Neuronal stem cell (in vitro differentiated cells): ENCODE data around the gene FOXP3.
A peak's percentile ranks its signal among the peaks of the same experiment; 100 is the strongest.

Experiments
- DNase-seq: peaks from one replicate; pipeline ENCODE4 v3.0.0-alpha.2; 2013; ENCODE audit warnings: low spot score
- H2AFZ ChIP-seq: one replicate; pipeline ENCODE4 v1.6.1; 2013; ENCODE audit warnings: mild to moderate bottlenecking, low read length, inconsistent platforms
- H2AK5ac ChIP-seq: 2 replicates; pipeline ENCODE4 v1.6.1; 2013; ENCODE audit warnings: low read depth, mild to moderate bottlenecking, inconsistent platforms, low read length, moderate library complexity, mixed read lengths
- H2BK120ac ChIP-seq: 2 replicates; pipeline ENCODE4 v1.6.1; 2013; ENCODE audit warnings: low read depth, mild to moderate bottlenecking, inconsistent platforms, low read length, moderate library complexity, mixed read lengths
- H2BK12ac ChIP-seq: one replicate; pipeline ENCODE4 v1.6.1; 2013; ENCODE audit warnings: low read length, inconsistent platforms
- H2BK15ac ChIP-seq: 2 replicates; pipeline ENCODE4 v1.6.1; 2013; ENCODE audit warnings: mild to moderate bottlenecking, low read length, inconsistent platforms, mixed read lengths
- H2BK5ac ChIP-seq: one replicate; pipeline ENCODE4 v1.6.1; 2013; ENCODE audit warnings: inconsistent platforms, mild to moderate bottlenecking, low read length, moderate library complexity
- H3K14ac ChIP-seq: one replicate; pipeline ENCODE4 v1.6.1; 2013; ENCODE audit warnings: low read length, inconsistent platforms
- H3K18ac ChIP-seq: 2 replicates; pipeline ENCODE4 v1.6.1; 2013; ENCODE audit warnings: low read length, inconsistent platforms
- H3K23ac ChIP-seq: 2 replicates; pipeline ENCODE4 v1.6.1; 2013; ENCODE audit warnings: low read depth, mild to moderate bottlenecking, mixed read lengths, low read length, inconsistent platforms; ENCODE audit not compliant: poor library complexity
- H3K27ac ChIP-seq: replicated peaks from 3 replicates; pipeline ENCODE4 v1.5.1; 2013; ENCODE audit warnings: low read length, inconsistent platforms
- H3K27me3 ChIP-seq, 3 experiments: 2 replicates each; pipeline ENCODE4 v1.6.1; 2013; ENCODE audit warnings: low read length in 3 of 3, mild to moderate bottlenecking in 2 of 3, inconsistent platforms in 1 of 3, low read depth in 1 of 3, mixed read lengths in 1 of 3, moderate library complexity in 1 of 3; ENCODE audit not compliant: control insufficient read depth in 3 of 3, insufficient read depth in 3 of 3
- H3K36me3 ChIP-seq, 2 donors: replicated peaks in 1 of 2; 2 replicates each; pipeline ENCODE4 v1.6.1; 2013; ENCODE audit warnings: low read length in 2 of 2; ENCODE audit not compliant: control insufficient read depth in 2 of 2, insufficient read depth in 2 of 2
- H3K4ac ChIP-seq: 2 replicates; pipeline ENCODE4 v1.6.1; 2013; ENCODE audit warnings: inconsistent platforms, mild to moderate bottlenecking, low read length, moderate library complexity
- H3K4me1 ChIP-seq, 2 donors: 1 replicate in 1 of 2; 2 replicates in 1 of 2; pipeline ENCODE4 v1.6.1; 2013; ENCODE audit warnings: low read length in 2 of 2, low read depth in 1 of 2; ENCODE audit not compliant: control insufficient read depth in 2 of 2, insufficient read depth in 1 of 2
- H3K4me2 ChIP-seq: one replicate; pipeline ENCODE4 v1.6.1; 2013; ENCODE audit warnings: mild to moderate bottlenecking, low read length, inconsistent platforms; ENCODE audit not compliant: insufficient read depth, poor library complexity, severe bottlenecking
- H3K4me3 ChIP-seq, 2 donors: 2 replicates each; pipeline ENCODE4 v1.5.1; 2013; ENCODE audit warnings: low read length in 2 of 2, mild to moderate bottlenecking in 2 of 2, inconsistent platforms in 1 of 2, moderate library complexity in 1 of 2
- H3K79me1 ChIP-seq: one replicate; pipeline ENCODE4 v1.6.1; 2013; ENCODE audit warnings: low read depth, mild to moderate bottlenecking, inconsistent platforms, low read length, moderate library complexity
- H3K9ac ChIP-seq: one replicate; pipeline ENCODE4 v1.6.1; 2013; ENCODE audit warnings: mild to moderate bottlenecking, low read depth, low read length, inconsistent platforms; ENCODE audit not compliant: poor library complexity
- H3K9me3 ChIP-seq, 2 donors: replicated peaks in 1 of 2; 2 replicates each; pipeline versions ENCODE3 to v1.6.1; 2013; ENCODE audit warnings: low read length in 2 of 2, mild to moderate bottlenecking in 2 of 2, inconsistent platforms in 1 of 2, low read depth in 1 of 2, mixed read lengths in 1 of 2, moderate library complexity in 1 of 2; ENCODE audit not compliant: control insufficient read depth in 2 of 2, insufficient read depth in 1 of 2
- H4K8ac ChIP-seq: one replicate; pipeline ENCODE4 v1.6.1; 2013; ENCODE audit warnings: low read depth, mild to moderate bottlenecking, inconsistent platforms, low read length, moderate library complexity
- H4K91ac ChIP-seq: one replicate; pipeline ENCODE4 v1.6.1; 2013; ENCODE audit warnings: low read length, low read depth, mild to moderate bottlenecking, inconsistent platforms; ENCODE audit not compliant: poor library complexity
- WGBS, 2 donors: extraction: QIAGEN DNeasy Blood & Tissue Kit; methylation state at CpG; one replicate each; pipeline ENCODE4 v1.1.7; 2013; ENCODE audit warnings: missing lambda C conversion rate in 2 of 2, mixed read lengths in 1 of 2; ENCODE audit not compliant: insufficient read length in 2 of 2, insufficient replicate concordance in 1 of 2; ENCODE audit errors: extremely low coverage in 2 of 2; 5-methylcytosine and 5-hydroxymethylcytosine counted together

FOXP3 gene

DNA sequence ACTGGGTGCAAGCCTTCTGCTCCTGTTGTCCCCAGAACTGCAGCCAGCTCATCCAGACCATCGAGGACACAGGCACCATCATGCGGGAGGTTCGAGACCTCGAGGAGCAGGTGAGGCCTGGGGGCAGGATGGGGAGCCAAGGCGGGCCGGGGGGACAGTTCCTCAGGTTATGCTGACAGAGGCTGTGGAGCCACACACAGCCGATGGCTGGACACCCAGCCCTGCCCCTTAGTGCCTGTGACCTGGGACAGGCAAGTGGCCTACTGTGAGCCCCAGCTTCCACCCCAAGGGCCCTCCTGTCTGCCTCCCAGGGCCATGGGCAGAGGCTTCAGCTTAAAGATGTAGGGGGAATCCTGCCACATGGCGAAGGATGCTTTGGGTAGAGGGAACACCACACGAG is 14.9 kb downstream of the FOXP3 start:
- H3K4ac ChIP-seq, result no peak overlapping the region
- H3K36me3 ChIP-seq, result peaks cover 0 to 11% of the 10 kb centered on the region in 2 donors
- H2BK15ac ChIP-seq, result no peak overlapping the region
- no CpG with 5 or more reads among the region's 9 CpGs for WGBS, 2 donors
- peaks cover 0 to 3% (median 0%) of the 10 kb centered on the region in 3 experiments for H3K27me3 ChIP-seq
- H3K79me1 ChIP-seq, result no peaks in the 10 kb centered on the region
- no peak overlapping the region for H3K23ac ChIP-seq
- no peak overlapping the region for H4K8ac ChIP-seq
- no peak overlapping the region for H2AK5ac ChIP-seq
- H2BK5ac ChIP-seq, result no peak overlapping the region
- no peak overlapping the region for H3K4me3 ChIP-seq
- H3K9me3 ChIP-seq, result no peaks in the 10 kb centered on the region
- H2BK12ac ChIP-seq, result no peak overlapping the region
- H3K4me1 ChIP-seq, result no peaks in the 10 kb centered on the region
- no peak overlapping the region for H3K9ac ChIP-seq
- DNase-seq, result no peak
- H4K91ac ChIP-seq, result no peak overlapping the region
- no peak overlapping the region for H3K18ac ChIP-seq
- H3K27ac ChIP-seq, result no peak overlapping the region
- no peak overlapping the region for H2BK120ac ChIP-seq
- H3K4me2 ChIP-seq, result no peak overlapping the region
- H2AFZ ChIP-seq, result no peak overlapping the region
- H3K14ac ChIP-seq, result no peak overlapping the region

DNA sequence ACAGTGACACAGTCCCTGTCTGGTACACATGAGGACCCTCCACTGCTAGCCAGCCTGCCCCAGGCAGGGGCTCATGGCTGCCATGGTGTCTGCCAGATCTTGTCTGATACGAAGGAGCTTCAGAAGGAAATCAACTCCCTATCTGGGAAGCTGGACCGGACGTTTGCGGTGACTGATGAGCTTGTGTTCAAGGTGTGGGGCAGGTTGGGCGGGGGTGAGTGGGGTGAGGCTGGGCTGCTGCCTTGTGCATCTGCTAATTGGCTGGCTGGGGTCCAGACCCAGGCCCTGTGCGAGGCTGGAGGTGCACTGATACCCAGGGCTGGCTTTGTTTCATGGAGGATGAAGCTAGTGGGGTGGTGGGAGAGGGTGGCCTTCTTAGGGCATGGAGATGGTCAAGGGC is 15.4 kb downstream of the FOXP3 start:
- Histone ChIP-seq H2AFZ (no peak overlapping the region), H2BK12ac (no peak overlapping the region), H3K9me3 (no peaks in the 10 kb centered on the region), H3K27me3 (peaks cover 0 to 3% (median 0%) of the 10 kb centered on the region in 3 experiments), H2BK15ac (no peak overlapping the region), H3K4me2 (no peak overlapping the region), H2BK5ac (no peak overlapping the region), H3K4me1 (no peaks in the 10 kb centered on the region), H3K23ac (no peak overlapping the region), H4K8ac (no peak overlapping the region), H3K27ac (no peak overlapping the region), H2AK5ac (no peak overlapping the region), H3K4me3 (no peak overlapping the region), H3K79me1 (no peaks in the 10 kb centered on the region), H3K14ac (no peak overlapping the region), H3K4ac (no peak overlapping the region), H3K9ac (no peak overlapping the region), H3K36me3 (peaks cover 0 to 11% of the 10 kb centered on the region in 2 donors), H2BK120ac (no peak overlapping the region), H4K91ac (no peak overlapping the region), H3K18ac (no peak overlapping the region)
- no CpG with 5 or more reads among the region's 6 CpGs for WGBS, 2 donors
- no peak for DNase-seq

DNA sequence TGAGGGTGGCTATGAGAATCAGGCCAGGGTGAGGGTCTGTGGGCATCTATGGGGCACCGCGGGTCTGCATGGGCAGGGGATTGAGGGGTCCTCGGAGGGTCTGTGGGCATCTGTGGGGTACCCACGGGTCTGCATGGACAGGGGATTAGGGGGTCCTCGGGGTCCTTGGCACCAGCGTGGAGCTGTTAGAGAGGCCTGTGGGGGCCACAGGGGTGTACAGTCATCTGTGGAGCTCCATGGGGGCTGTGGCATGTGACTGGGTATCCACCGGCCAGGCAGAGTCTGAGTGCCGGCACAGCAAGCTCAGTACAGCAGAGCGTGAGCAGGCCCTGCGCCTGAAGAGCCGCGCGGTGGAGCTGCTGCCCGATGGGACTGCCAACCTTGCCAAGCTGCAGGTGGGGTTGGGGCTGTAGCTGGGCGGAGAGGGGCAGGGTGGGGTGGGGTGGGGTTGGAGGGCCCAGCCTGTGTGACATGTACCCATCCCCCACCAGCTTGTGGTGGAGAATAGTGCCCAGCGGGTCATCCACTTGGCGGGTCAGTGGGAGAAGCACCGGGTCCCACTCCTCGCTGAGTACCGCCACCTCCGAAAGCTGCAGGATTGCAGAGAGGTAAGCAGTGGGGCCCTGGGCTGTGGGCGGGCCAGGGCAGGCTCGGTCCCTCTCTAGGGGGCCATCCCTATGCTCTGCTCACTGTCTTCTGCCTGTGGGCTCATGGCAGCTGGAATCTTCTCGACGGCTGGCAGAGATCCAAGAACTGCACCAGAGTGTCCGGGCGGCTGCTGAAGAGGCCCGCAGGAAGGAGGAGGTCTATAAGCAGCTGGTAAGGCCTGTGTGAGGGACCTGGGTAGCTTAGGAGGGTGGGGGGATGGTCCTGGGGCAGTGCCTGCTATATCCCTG is 16.3 kb downstream of the FOXP3 start:
- no peak overlapping the region for H3K14ac ChIP-seq
- no peaks in the 10 kb centered on the region for H3K4me1 ChIP-seq
- H2AK5ac ChIP-seq, result no peak overlapping the region
- H4K8ac ChIP-seq, result no peak overlapping the region
- no peak overlapping the region for H2BK12ac ChIP-seq
- no peak for DNase-seq
- no peak overlapping the region for H2AFZ ChIP-seq
- H3K27me3 ChIP-seq, result peaks cover 0 to 3% (median 0%) of the 10 kb centered on the region in 3 experiments
- no peak overlapping the region for H2BK5ac ChIP-seq
- peaks cover 0 to 13% of the 10 kb centered on the region in 2 donors for H3K36me3 ChIP-seq
- no peak overlapping the region for H3K23ac ChIP-seq
- no peak overlapping the region for H3K4me2 ChIP-seq
- no peak overlapping the region for H3K18ac ChIP-seq
- H2BK120ac ChIP-seq, result no peak overlapping the region
- H3K9ac ChIP-seq, result no peak overlapping the region
- no peaks in the 10 kb centered on the region for H3K9me3 ChIP-seq
- H3K79me1 ChIP-seq, result no peaks in the 10 kb centered on the region
- H4K91ac ChIP-seq, result no peak overlapping the region
- H3K27ac ChIP-seq, result no peak overlapping the region
- no peak overlapping the region for H3K4me3 ChIP-seq
- H3K4ac ChIP-seq, result no peak overlapping the region
- WGBS, 2 donors, result no CpG with 5 or more reads among the region's 28 CpGs
- no peak overlapping the region for H2BK15ac ChIP-seq

DNA sequence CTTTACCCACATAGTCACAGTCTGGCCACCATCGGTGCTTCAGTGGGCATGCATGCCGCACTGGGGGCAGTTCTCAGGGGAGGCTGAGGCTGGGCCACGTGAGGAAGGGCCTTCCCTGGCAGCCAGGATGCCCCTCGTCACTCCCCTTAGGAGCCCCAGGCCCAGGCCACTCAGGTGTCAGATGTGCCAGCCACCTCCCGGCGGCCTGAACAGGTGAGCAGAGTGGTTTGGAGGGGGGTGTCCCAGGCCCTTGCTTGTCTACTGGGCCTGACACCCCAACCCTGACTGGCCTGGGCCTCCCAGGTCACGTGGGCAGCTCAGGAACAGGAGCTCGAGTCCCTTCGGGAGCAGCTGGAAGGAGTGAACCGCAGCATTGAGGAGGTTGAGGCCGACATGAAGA is 17.2 kb downstream of the FOXP3 start:
- Histone ChIP-seq H3K79me1 (no peaks in the 10 kb centered on the region), H2BK120ac (no peak overlapping the region), H3K18ac (no peak overlapping the region), H3K4me3 (no peak overlapping the region), H3K36me3 (peaks cover 0 to 20% of the 10 kb centered on the region in 2 donors), H3K9ac (peak overlapping the region; percentile 4), H2BK12ac (no peak overlapping the region), H2AFZ (no peak overlapping the region), H3K14ac (no peak overlapping the region), H2AK5ac (no peak overlapping the region), H3K4ac (no peak overlapping the region), H3K9me3 (no peaks in the 10 kb centered on the region), H3K4me1 (no peaks in the 10 kb centered on the region), H4K91ac (no peak overlapping the region), H3K23ac (no peak overlapping the region), H2BK5ac (no peak overlapping the region), H2BK15ac (no peak overlapping the region), H3K27me3 (peaks cover 0 to 3% (median 0%) of the 10 kb centered on the region in 3 experiments), H3K4me2 (no peak overlapping the region), H4K8ac (no peak overlapping the region), H3K27ac (no peak overlapping the region)
- no peak for DNase-seq
- no CpG with 5 or more reads among the region's 11 CpGs for WGBS, 2 donors
